Spleen (tissue), 11 donors: ENCODE results near the gene VCPKMT. TPM values are rescaled to one million over a fixed set of nuclear protein-coding genes. Genes with fewer than 3 reads are reported as not detected.

ENCODE experiments used
- DNase-seq: peaks from one replicate; pipeline ENCODE4 v3.0.0-alpha.2; 2020
- H3K27ac ChIP-seq, 8 donors: fragments of 200-600 bp; sonication (generic) in 7 of 8; 1 replicate in 4 of 8; 2 replicates in 4 of 8; pipeline versions ENCODE4 v1.5.0 to v1.8.0; 2016 to 2021; ENCODE audit warnings: inconsistent platforms in 4 of 8, mild to moderate bottlenecking in 4 of 8, moderate library complexity in 1 of 8
- H3K27me3 ChIP-seq, 7 donors: fragments of 200-600 bp; sonication (generic) in 6 of 7; replicated peaks in 1 of 7; 1 replicate in 4 of 7; 2 replicates in 3 of 7; pipeline versions ENCODE4 v1.5.0 to v1.8.0; 2016 to 2021; ENCODE audit warnings: inconsistent platforms in 3 of 7, mild to moderate bottlenecking in 1 of 7
- H3K36me3 ChIP-seq, 6 donors: fragments of 200-600 bp; sonication (generic) in 5 of 6; 1 replicate in 4 of 6; 2 replicates in 2 of 6; pipeline versions ENCODE4 v1.5.0 to v1.8.0; 2016 to 2021; ENCODE audit warnings: inconsistent platforms in 2 of 6
- H3K4me1 ChIP-seq, 6 donors: fragments of 200-600 bp; sonication (generic) in 5 of 6; 1 replicate in 3 of 6; 2 replicates in 3 of 6; pipeline versions ENCODE4 v1.5.0 to v1.8.0; 2016 to 2021; ENCODE audit warnings: inconsistent platforms in 3 of 6
- H3K4me3 ChIP-seq, 8 donors: fragments of 200-600 bp; sonication (generic) in 7 of 8; 1 replicate in 4 of 8; 2 replicates in 4 of 8; pipeline versions ENCODE4 v1.5.0 to v1.8.0; 2016 to 2021; ENCODE audit warnings: inconsistent platforms in 4 of 8, mild to moderate bottlenecking in 4 of 8, moderate library complexity in 2 of 8
- H3K9me3 ChIP-seq, 8 donors: fragments of 200-600 bp; sonication (generic) in 7 of 8; 1 replicate in 4 of 8; 2 replicates in 4 of 8; pipeline versions ENCODE4 v1.5.0 to v1.8.0; 2016 to 2021; ENCODE audit warnings: inconsistent platforms in 4 of 8
- POLR2A ChIP-seq, 3 donors: fragments of 450-650 bp; IDR thresholded peaks; one replicate each; pipeline ENCODE4 v1.5.1; 2017; ENCODE audit warnings: antibody characterized with exemption in 3 of 3, mild to moderate bottlenecking in 1 of 3
- POLR2AphosphoS5 ChIP-seq, 3 donors: sonication (generic); formaldehyde crosslinking; IDR thresholded peaks; one replicate each; pipeline ENCODE4 v1.5.1; 2017; ENCODE audit warnings: antibody characterized with exemption in 3 of 3
- WGBS, 5 donors: extraction: QIAGEN DNeasy Blood & Tissue Kit in 3 of 5; methylation state at CpG; one replicate each; pipeline versions ENCODE4 v1.1.5 to v1.1.7; 2013 to 2018; 5-methylcytosine and 5-hydroxymethylcytosine counted together
- intact Hi-C: fragments of 100-400 bp; cut with DNase I; formaldehyde crosslinking; loops from one replicate; pipeline ENCODE4 v1.15.0; 2023; ENCODE audit warnings: low total_unique reads
- polyA plus RNA-seq, 3 donors: library from polyadenylated mRNA; stranded (reverse); fragments of 200-250 nt; gene quantifications; one replicate each; pipeline ENCODE4 v1.2.1, GENCODE V29; 2013
- total RNA-seq, 7 donors: library from RNA; depleted of rRNA in 3 of 7; stranded (reverse); fragments of >200 nt in 3 of 7; fragmentation: NEBNext Ultra II Directional in 4 of 7; extraction: Animal tissue kit (Norgen Biotek cat#: 25700) in 4 of 7; gene quantifications; one replicate each; pipeline versions ENCODE4 v1.1.0 to v1.2.1, GENCODE V29; 2016 to 2021
- TF ChIP-seq, protein P1 (sequence below), 11 experiments: fragments of 200-600 bp in 7 of 11; fragments of 450-650 bp in 4 of 11; sonication (generic) in 4 of 11; IDR thresholded peaks in 8 of 11; conservative IDR thresholded peaks in 3 of 11; 1 replicate in 7 of 11; 2 replicates in 4 of 11; pipeline versions ENCODE4 v1.4.0 to v1.8.0; 2016 to 2021; ENCODE audit warnings: antibody characterized with exemption in 11 of 11, inconsistent platforms in 4 of 11, mild to moderate bottlenecking in 1 of 11
- donor health status: healthy with polysubstance abuse.
- donor health status: DM: no; HTN: no; CAD: no; lungs with moderate emphysema.
- donor health status: DM: no; HTN: no; CAD: no.
- donor health status: Bipolar disorder and iron deficiency.
- donor health status: healthy.
- donor health status: DM: no; HTN: no; CAD: no.
- donor health status: DM: yes; HTN: yes; CAD: no.

The VCPKMT gene
- total and polyA plus RNA-seq, 10 donors = 9.2 to 28.8 (median 12.3) TPM

DNA sequence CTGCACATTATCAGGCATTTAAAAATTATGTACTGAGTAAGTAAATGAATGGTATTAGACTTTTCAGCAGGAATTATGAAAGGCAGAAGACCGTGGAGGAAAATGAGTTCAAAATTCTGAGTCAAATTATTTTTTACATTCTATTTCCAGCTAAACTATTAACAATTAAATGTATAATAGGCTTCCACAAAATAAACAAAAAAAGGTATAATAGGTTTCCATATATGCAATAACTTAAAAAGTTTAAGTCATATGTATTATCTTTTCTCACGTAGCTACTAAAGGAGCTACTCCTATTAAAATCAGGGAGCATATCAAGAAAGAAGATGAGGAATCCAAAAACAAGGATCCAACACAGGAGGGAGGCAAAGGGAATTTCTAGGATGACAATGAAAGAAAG lies 11.4 kb upstream of the VCPKMT start:
- Histone ChIP-seq H3K9me3 (no peaks in the 10 kb centered on the region), H3K27ac (no peak overlapping the region), H3K27me3 (no peaks in the 10 kb centered on the region), H3K4me1 (no peaks in the 10 kb centered on the region), H3K4me3 (no peak overlapping the region), H3K36me3 (peaks cover 3 to 99% (median 33%) of the 10 kb centered on the region in 6 donors)
- intact Hi-C loops = no loop called here
- WGBS, 5 donors = 93 to 97% (median 94%) methylated on average over 2 of the region's 2 CpGs
- DNase-seq = no peak
- TF ChIP-seq POLR2A (IDR thresholded peaks at IDR 0.05) (no peak), POLR2AphosphoS5 (IDR thresholded peaks at IDR 0.05) (no peak)
- TF ChIP-seq, protein P1, sequence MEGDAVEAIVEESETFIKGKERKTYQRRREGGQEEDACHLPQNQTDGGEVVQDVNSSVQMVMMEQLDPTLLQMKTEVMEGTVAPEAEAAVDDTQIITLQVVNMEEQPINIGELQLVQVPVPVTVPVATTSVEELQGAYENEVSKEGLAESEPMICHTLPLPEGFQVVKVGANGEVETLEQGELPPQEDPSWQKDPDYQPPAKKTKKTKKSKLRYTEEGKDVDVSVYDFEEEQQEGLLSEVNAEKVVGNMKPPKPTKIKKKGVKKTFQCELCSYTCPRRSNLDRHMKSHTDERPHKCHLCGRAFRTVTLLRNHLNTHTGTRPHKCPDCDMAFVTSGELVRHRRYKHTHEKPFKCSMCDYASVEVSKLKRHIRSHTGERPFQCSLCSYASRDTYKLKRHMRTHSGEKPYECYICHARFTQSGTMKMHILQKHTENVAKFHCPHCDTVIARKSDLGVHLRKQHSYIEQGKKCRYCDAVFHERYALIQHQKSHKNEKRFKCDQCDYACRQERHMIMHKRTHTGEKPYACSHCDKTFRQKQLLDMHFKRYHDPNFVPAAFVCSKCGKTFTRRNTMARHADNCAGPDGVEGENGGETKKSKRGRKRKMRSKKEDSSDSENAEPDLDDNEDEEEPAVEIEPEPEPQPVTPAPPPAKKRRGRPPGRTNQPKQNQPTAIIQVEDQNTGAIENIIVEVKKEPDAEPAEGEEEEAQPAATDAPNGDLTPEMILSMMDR (IDR thresholded peaks at IDR 0.05 in 8 of 11, conservative IDR thresholded peaks at IDR 0.05 in 3 of 11) = no peak

DNA sequence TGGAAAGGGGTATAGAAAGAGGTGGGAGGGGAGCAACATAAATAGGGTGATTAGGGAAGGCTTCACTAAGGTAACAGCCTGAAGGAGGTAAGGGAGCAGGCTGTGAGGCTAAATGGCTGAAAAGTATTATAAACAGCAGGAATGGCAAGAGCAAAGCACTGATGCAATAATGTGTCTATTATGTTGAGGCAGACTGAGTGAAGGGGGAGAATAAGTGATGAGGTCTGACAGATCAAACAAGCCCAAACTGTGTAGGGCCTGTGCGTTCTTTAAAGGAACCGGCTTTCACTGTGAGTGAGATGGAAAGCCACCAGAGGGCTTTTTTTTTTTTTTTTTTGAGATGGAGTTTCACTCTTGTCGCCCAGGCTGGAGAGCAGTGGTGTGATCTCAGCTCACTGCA lies 6.7 kb upstream of the VCPKMT start:
- 86 to 95% (median 92%) methylated on average over 3 of the region's 3 CpGs for WGBS, 5 donors
- TF ChIP-seq POLR2A (IDR thresholded peaks at IDR 0.05) = no peak
- H3K9me3 ChIP-seq = no peaks in the 10 kb centered on the region
- H3K4me1 ChIP-seq = no peaks in the 10 kb centered on the region
- peaks cover 0 to 91% (median 15%) of the 10 kb centered on the region in 6 donors for H3K36me3 ChIP-seq
- intact Hi-C loops = no loop called here
- no peak for DNase-seq
- H3K27ac ChIP-seq = no peak overlapping the region
- no peak overlapping the region for H3K4me3 ChIP-seq
- no peaks in the 10 kb centered on the region for H3K27me3 ChIP-seq

DNA sequence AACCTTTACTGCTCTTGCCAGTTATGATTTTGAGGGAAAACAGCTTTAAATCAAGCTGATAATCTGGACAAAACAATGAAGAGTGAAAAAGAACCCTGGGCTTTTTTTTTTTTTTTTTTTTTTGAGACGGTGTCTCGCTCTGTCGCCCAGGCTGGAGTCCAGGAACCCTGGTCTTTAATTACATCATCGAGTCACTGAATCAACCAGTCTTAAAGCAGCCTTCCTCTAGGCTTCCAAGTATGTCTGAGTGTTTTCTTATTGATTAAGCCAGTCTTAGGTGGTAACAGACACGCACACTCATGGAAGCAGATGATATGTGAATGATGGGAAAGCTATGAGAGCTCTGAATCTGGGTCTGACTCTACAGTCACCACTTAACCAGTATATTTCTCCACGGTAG lies 5.9 kb upstream of the VCPKMT start:
- intact Hi-C loops = no loop called here
- Histone ChIP-seq H3K4me1 (peaks cover 0 to 4% (median under 1%) of the 10 kb centered on the region in 6 donors), H3K4me3 (no peak overlapping the region), H3K9me3 (no peaks in the 10 kb centered on the region), H3K27ac (no peak overlapping the region), H3K36me3 (peaks cover 0 to 89% (median 11%) of the 10 kb centered on the region in 6 donors), H3K27me3 (no peaks in the 10 kb centered on the region)
- TF ChIP-seq POLR2A (IDR thresholded peaks at IDR 0.05) = no peak
- no peak for TF ChIP-seq POLR2AphosphoS5 (IDR thresholded peaks at IDR 0.05)
- TF ChIP-seq, protein P1 (IDR thresholded peaks at IDR 0.05 in 8 of 11, conservative IDR thresholded peaks at IDR 0.05 in 3 of 11) = no peak
- WGBS, 5 donors = 96 to 98% (median 97%) methylated on average over 6 of the region's 6 CpGs
- DNase-seq = no peak

DNA sequence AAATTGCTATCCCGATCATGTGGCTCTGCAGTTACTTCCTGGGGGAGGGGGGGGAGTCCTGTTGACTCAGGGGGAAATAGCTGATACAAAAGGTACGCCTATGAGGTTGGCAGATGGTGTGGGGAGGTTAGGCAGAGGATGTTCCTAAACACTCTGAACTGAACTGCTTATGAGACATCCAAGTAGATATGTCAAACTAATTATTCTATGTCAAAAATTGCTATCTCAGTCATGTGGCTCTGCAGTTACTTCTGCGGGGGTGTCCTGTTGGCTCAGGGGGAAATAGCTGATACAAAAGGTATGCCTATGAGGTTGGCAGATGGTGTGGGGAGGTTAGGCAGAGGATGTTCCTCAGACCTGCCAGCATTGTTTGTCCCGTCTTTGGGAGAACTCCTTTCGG lies 5.1 kb upstream of the VCPKMT start:
- Histone ChIP-seq H3K27ac (no peak overlapping the region), H3K9me3 (no peaks in the 10 kb centered on the region), H3K36me3 (peaks cover 0 to 81% (median 11%) of the 10 kb centered on the region in 6 donors), H3K4me1 (peaks cover 0 to 12% (median 9%) of the 10 kb centered on the region in 6 donors), H3K27me3 (no peaks in the 10 kb centered on the region), H3K4me3 (no peak overlapping the region)
- DNase-seq = no peak
- intact Hi-C loops = no loop called here
- 90 to 96% (median 93%) methylated on average over 5 of the region's 5 CpGs for WGBS, 5 donors
- TF ChIP-seq POLR2AphosphoS5 (IDR thresholded peaks at IDR 0.05) (no peak), POLR2A (IDR thresholded peaks at IDR 0.05) (no peak)
- TF ChIP-seq, protein P1 (IDR thresholded peaks at IDR 0.05 in 8 of 11, conservative IDR thresholded peaks at IDR 0.05 in 3 of 11) = no peak

DNA sequence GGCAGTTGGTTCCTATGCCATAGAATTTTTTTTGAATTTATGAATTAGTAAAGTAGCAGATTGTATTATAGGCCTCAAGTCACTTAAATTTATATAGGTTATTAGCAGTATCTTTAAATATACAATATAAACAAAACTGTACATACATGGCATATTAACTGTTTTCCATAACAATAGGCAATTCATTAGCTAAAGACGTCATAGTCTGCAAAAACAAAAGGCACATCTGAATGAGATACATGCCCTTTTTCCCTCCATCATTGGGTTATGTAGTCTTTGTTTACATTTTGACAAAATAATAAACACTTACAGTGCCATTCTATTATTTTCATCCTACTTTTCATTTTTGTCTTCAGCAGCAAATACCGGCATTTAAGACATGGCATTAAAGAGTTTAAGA lies 1.1 kb upstream of the VCPKMT start:
- H3K9me3 ChIP-seq = no peaks in the 10 kb centered on the region
- no peak overlapping the region for H3K4me3 ChIP-seq
- DNase-seq = no peak
- TF ChIP-seq, protein P1 (IDR thresholded peaks at IDR 0.05 in 8 of 11, conservative IDR thresholded peaks at IDR 0.05 in 3 of 11) = no peak
- no peak for TF ChIP-seq POLR2AphosphoS5 (IDR thresholded peaks at IDR 0.05)
- no peak for TF ChIP-seq POLR2A (IDR thresholded peaks at IDR 0.05)
- peak overlapping the region; percentile 86 to 93 (median 90) for H3K27ac ChIP-seq
- H3K27me3 ChIP-seq = no peaks in the 10 kb centered on the region
- WGBS, 5 donors = 93 to 97% (median 95%) methylated on average over 2 of the region's 2 CpGs
- H3K36me3 ChIP-seq = peaks cover 0 to 76% (median 25%) of the 10 kb centered on the region in 6 donors
- intact Hi-C loops = no loop called here
- H3K4me1 ChIP-seq = peaks cover 23 to 49% (median 41%) of the 10 kb centered on the region in 6 donors
